Mesenchymal stem cell (in vitro differentiated cells and primary cell): ENCODE data around the gene DCTD.

Experiments used
- DNase-seq: peaks from one replicate; pipeline ENCODE4 v3.0.0-alpha.2; 2013
- H2AFZ ChIP-seq: one replicate; pipeline ENCODE4 v1.6.1; 2013; ENCODE audit warnings: low read depth, mild to moderate bottlenecking, control low read depth, inconsistent platforms, low read length, moderate library complexity
- H2AK5ac ChIP-seq: 2 replicates; pipeline ENCODE4 v1.6.1; 2013; ENCODE audit warnings: low read length, moderate library complexity, mild to moderate bottlenecking, inconsistent platforms; ENCODE audit not compliant: severe bottlenecking
- H2BK120ac ChIP-seq: one replicate; pipeline ENCODE4 v1.6.1; 2013; ENCODE audit warnings: low read depth, mild to moderate bottlenecking, inconsistent platforms, low read length, moderate library complexity
- H2BK12ac ChIP-seq, 2 experiments: one replicate each; pipeline ENCODE4 v1.6.1; 2013; ENCODE audit warnings: inconsistent platforms in 2 of 2, low read length in 2 of 2, mild to moderate bottlenecking in 2 of 2, moderate library complexity in 2 of 2, control low read depth in 1 of 2
- H2BK15ac ChIP-seq: one replicate; pipeline ENCODE4 v1.6.1; 2013; ENCODE audit warnings: mild to moderate bottlenecking, low read depth, inconsistent platforms; ENCODE audit not compliant: poor library complexity, severe bottlenecking
- H2BK5ac ChIP-seq: 2 replicates; pipeline ENCODE4 v1.6.1; 2013; ENCODE audit warnings: low read depth, mild to moderate bottlenecking, low read length, control low read depth, inconsistent platforms; ENCODE audit not compliant: poor library complexity, severe bottlenecking
- H3K14ac ChIP-seq, 2 experiments: one replicate each; pipeline ENCODE4 v1.6.1; 2013; ENCODE audit warnings: inconsistent platforms in 2 of 2, low read length in 2 of 2, control low read depth in 1 of 2, mild to moderate bottlenecking in 1 of 2, moderate library complexity in 1 of 2
- H3K18ac ChIP-seq, 2 experiments: one replicate each; pipeline ENCODE4 v1.6.1; 2013; ENCODE audit warnings: inconsistent platforms in 2 of 2, low read length in 2 of 2, control low read depth in 1 of 2, low read depth in 1 of 2, mild to moderate bottlenecking in 1 of 2
- H3K23ac ChIP-seq, 2 experiments: one replicate each; pipeline ENCODE4 v1.6.1; 2013; ENCODE audit warnings: inconsistent platforms in 2 of 2, low read length in 2 of 2, mild to moderate bottlenecking in 2 of 2, moderate library complexity in 2 of 2, control low read depth in 1 of 2
- H3K27ac ChIP-seq: 2 replicates; pipeline ENCODE4 v1.5.1; 2013; ENCODE audit warnings: mild to moderate bottlenecking, moderate library complexity, low read length, control low read depth, inconsistent platforms; ENCODE audit not compliant: poor library complexity, severe bottlenecking
- H3K27me3 ChIP-seq, 2 experiments: 2 replicates each; pipeline versions ENCODE4 v1.6.1 to v1.7.0; 2013; ENCODE audit warnings: low read length in 2 of 2, mild to moderate bottlenecking in 2 of 2, moderate library complexity in 2 of 2, control low read depth in 1 of 2, inconsistent platforms in 1 of 2; ENCODE audit not compliant: control insufficient read depth in 1 of 2, insufficient read depth in 1 of 2
- H3K36me3 ChIP-seq, 2 experiments: 2 replicates each; pipeline versions ENCODE4 v1.6.1 to v1.7.0; 2013; ENCODE audit warnings: low read length in 2 of 2, control low read depth in 1 of 2, inconsistent platforms in 1 of 2, low read depth in 1 of 2, mild to moderate bottlenecking in 1 of 2; ENCODE audit not compliant: insufficient read depth in 2 of 2, control insufficient read depth in 1 of 2
- H3K4ac ChIP-seq, 2 experiments: one replicate each; pipeline ENCODE4 v1.6.1; 2013; ENCODE audit warnings: inconsistent platforms in 2 of 2, low read length in 2 of 2, mild to moderate bottlenecking in 2 of 2, moderate library complexity in 2 of 2, control low read depth in 1 of 2, low read depth in 1 of 2
- H3K4me1 ChIP-seq: 2 replicates; pipeline ENCODE4 v1.6.1; 2013; ENCODE audit warnings: low read depth, low read length, control low read depth; ENCODE audit not compliant: control insufficient read depth, insufficient read depth
- H3K4me2 ChIP-seq: 2 replicates; pipeline ENCODE4 v1.6.1; 2013; ENCODE audit warnings: low read length, mild to moderate bottlenecking, inconsistent platforms; ENCODE audit not compliant: poor library complexity, severe bottlenecking
- H3K4me3 ChIP-seq, 2 experiments: 2 replicates each; pipeline versions ENCODE4 v1.5.1 to v1.7.0; 2013; ENCODE audit warnings: low read length in 2 of 2, mild to moderate bottlenecking in 2 of 2, control low read depth in 1 of 2, low read depth in 1 of 2; ENCODE audit not compliant: insufficient read depth in 1 of 2
- H3K79me1 ChIP-seq: replicated peaks from 2 replicates; pipeline ENCODE4 v1.6.1; 2013; ENCODE audit warnings: mild to moderate bottlenecking, control low read depth, low read length, inconsistent platforms; ENCODE audit not compliant: poor library complexity, severe bottlenecking
- H3K9ac ChIP-seq: 2 replicates; pipeline ENCODE4 v1.7.0; 2013; ENCODE audit warnings: mild to moderate bottlenecking, low read length, moderate library complexity
- H3K9me3 ChIP-seq: 2 replicates; pipeline ENCODE4 v1.7.0; 2013; ENCODE audit warnings: mild to moderate bottlenecking, low read length; ENCODE audit not compliant: control insufficient read depth
- H4K8ac ChIP-seq: one replicate; pipeline ENCODE4 v1.6.1; 2013; ENCODE audit warnings: inconsistent platforms, mild to moderate bottlenecking, low read length, moderate library complexity
- H4K91ac ChIP-seq: one replicate; pipeline ENCODE4 v1.6.1; 2013; ENCODE audit warnings: mild to moderate bottlenecking, low read length, inconsistent platforms
- WGBS: methylation state at CpG from one replicate; pipeline ENCODE4 v1.1.7; 2013; ENCODE audit warnings: mixed read lengths; 5-methylcytosine and 5-hydroxymethylcytosine counted together

Gene DCTD

GRCh38 chr4:182842104-182842600 is 75.0 kb downstream of the DCTD start:
- Histone ChIP-seq H3K4me3 (no peak overlapping the region), H2BK15ac (no peak overlapping the region), H4K91ac (no peak overlapping the region), H3K14ac (no peak overlapping the region), H2AFZ (no peak overlapping the region), H4K8ac (no peak overlapping the region), H3K4me2 (no peak overlapping the region), H3K23ac (no peak overlapping the region), H3K27ac (no peak overlapping the region), H3K18ac (no peak overlapping the region), H3K4ac (no peak overlapping the region), H3K27me3 (peaks cover 6 to 12% of the 10 kb centered on the region in 2 experiments), H3K36me3 (no peaks in the 10 kb centered on the region), H3K9ac (no peak overlapping the region), H2BK12ac (no peak overlapping the region), H3K4me1 (no peaks in the 10 kb centered on the region), H2BK5ac (no peak overlapping the region), H3K9me3 (no peaks in the 10 kb centered on the region), H3K79me1 (no peaks in the 10 kb centered on the region), H2AK5ac (no peak overlapping the region), H2BK120ac (no peak overlapping the region)
- no peak for DNase-seq
- WGBS = 86% methylated on average over 11 of the region's 11 CpGs

GRCh38 chr4:182840108-182840507 is 77.1 kb downstream of the DCTD start:
- Histone ChIP-seq H3K27ac (no peak overlapping the region), H3K79me1 (no peaks in the 10 kb centered on the region), H3K18ac (no peak overlapping the region), H4K91ac (no peak overlapping the region), H3K4me1 (no peaks in the 10 kb centered on the region), H4K8ac (no peak overlapping the region), H3K36me3 (no peaks in the 10 kb centered on the region), H3K27me3 (peaks cover 12 to 13% of the 10 kb centered on the region in 2 experiments), H3K4me2 (no peak overlapping the region), H3K4me3 (no peak overlapping the region), H2BK5ac (no peak overlapping the region), H2AFZ (no peak overlapping the region), H3K9me3 (no peaks in the 10 kb centered on the region), H2BK15ac (no peak overlapping the region), H2BK120ac (no peak overlapping the region), H2AK5ac (no peak overlapping the region), H3K23ac (no peak overlapping the region), H3K4ac (no peak overlapping the region), H3K14ac (no peak overlapping the region), H3K9ac (no peak overlapping the region), H2BK12ac (no peak overlapping the region)
- WGBS = 90% methylated on average over 9 of the region's 10 CpGs
- no peak for DNase-seq
